H1 (cell line): ENCODE measurements around the gene APC2. TPM values are rescaled to one million over a fixed set of nuclear protein-coding genes. Genes with fewer than 3 reads are reported as not detected.
A peak's percentile ranks its signal among the peaks of the same experiment; 100 is the strongest.

ENCODE experiments used
- CTCF ChIA-PET: fragments of 300-600 bp; sonication (Branson Sonifier 250); formaldehyde crosslinking; loops from one replicate; lab custom pipeline; 2021; ENCODE audit not compliant: partially characterized antibody; lab: Charles Lee
- POLR2A ChIA-PET: fragments of 300-600 bp; sonication (Branson Sonifier 250); formaldehyde crosslinking; loops from one replicate; lab custom pipeline; 2021; ENCODE audit warnings: inconsistent platforms; ENCODE audit not compliant: partially characterized antibody; lab: Charles Lee
- DNase-seq, 2 experiments: peaks; one replicate each; pipeline versions ENCODE4 v3.0.0 to v3.0.0-alpha.2; 2010 to 2022; ENCODE audit warnings: low spot score in 2 of 2, low read depth in 1 of 2, mixed read lengths in 1 of 2
- FAIRE-seq: peaks from 2 replicates; lab custom pipeline; 2011; peaks lifted over from hg19 to GRCh38; lab: Jason Lieb, UNC
- H2AFZ ChIP-seq: 2 replicates; pipeline ENCODE4 v1.8.1; 2012; ENCODE audit warnings: low read length, inconsistent platforms
- H2AK5ac ChIP-seq: 2 replicates; pipeline ENCODE4 v1.6.1; 2013; ENCODE audit warnings: low read depth, low read length
- H2BK120ac ChIP-seq: replicated peaks from 2 replicates; pipeline ENCODE3; 2013; ENCODE audit warnings: low read depth, low read length, inconsistent platforms
- H2BK12ac ChIP-seq: 2 replicates; pipeline ENCODE4 v1.6.1; 2013; ENCODE audit warnings: low read depth, low read length
- H2BK15ac ChIP-seq: 2 replicates; pipeline ENCODE4 v1.6.1; 2013; ENCODE audit warnings: low read length
- H2BK20ac ChIP-seq: 2 replicates; pipeline ENCODE4 v1.6.1; 2013; ENCODE audit warnings: low read length
- H2BK5ac ChIP-seq: 2 replicates; pipeline ENCODE4 v1.6.1; 2013; ENCODE audit warnings: low read depth, low read length
- H3K14ac ChIP-seq: 2 replicates; pipeline ENCODE4 v1.6.1; 2013; ENCODE audit warnings: inconsistent platforms; ENCODE audit not compliant: insufficient read length
- H3K18ac ChIP-seq: 2 replicates; pipeline ENCODE4 v1.6.1; 2013; ENCODE audit warnings: low read length; ENCODE audit errors: extremely low read depth
- H3K23ac ChIP-seq: 2 replicates; pipeline ENCODE4 v1.6.1; 2013; ENCODE audit warnings: inconsistent platforms; ENCODE audit not compliant: insufficient read length
- H3K23me2 ChIP-seq: 2 replicates; pipeline ENCODE4 v1.6.1; 2013; ENCODE audit warnings: low read depth, low read length
- H3K27ac ChIP-seq: 2 replicates; pipeline ENCODE4 v1.6.1; 2011; ENCODE audit warnings: low read depth, low read length, inconsistent platforms
- H3K27me3 ChIP-seq, 4 experiments: replicated peaks in 1 of 4; 1 replicate in 1 of 4; 2 replicates in 3 of 4; pipeline versions ENCODE4 v1.6.1 to v1.8.1; 2011 to 2013; ENCODE audit warnings: low read length in 3 of 4, mild to moderate bottlenecking in 3 of 4, inconsistent platforms in 2 of 4, mixed read lengths in 2 of 4, moderate library complexity in 1 of 4; ENCODE audit not compliant: control insufficient read depth in 3 of 4, insufficient read depth in 3 of 4; ENCODE audit errors: extremely low read depth in 1 of 4
- H3K36me3 ChIP-seq, 4 experiments: 2 replicates each; pipeline versions ENCODE4 v1.6.1 to v1.8.1; 2011 to 2013; ENCODE audit warnings: mild to moderate bottlenecking in 4 of 4, low read length in 3 of 4, moderate library complexity in 2 of 4, control low read depth in 1 of 4, inconsistent platforms in 1 of 4; ENCODE audit not compliant: insufficient read depth in 4 of 4, control insufficient read depth in 2 of 4
- H3K4ac ChIP-seq: replicated peaks from 2 replicates; pipeline ENCODE3; 2013; ENCODE audit warnings: low read length, low read depth, mixed read lengths, inconsistent platforms; ENCODE audit not compliant: insufficient read length
- H3K4me1 ChIP-seq, 4 experiments: replicated peaks in 1 of 4; 1 replicate in 1 of 4; 2 replicates in 3 of 4; pipeline versions ENCODE4 v1.6.1 to v1.8.1; 2011 to 2013; ENCODE audit warnings: low read length in 3 of 4, inconsistent platforms in 2 of 4, mixed read lengths in 1 of 4; ENCODE audit not compliant: insufficient read depth in 4 of 4, control insufficient read depth in 3 of 4
- H3K4me2 ChIP-seq, 2 experiments: 2 replicates each; pipeline versions ENCODE4 v1.6.1 to v1.8.1; 2011 to 2013; ENCODE audit warnings: low read depth in 2 of 2, low read length in 2 of 2, control low read depth in 1 of 2, inconsistent platforms in 1 of 2, mild to moderate bottlenecking in 1 of 2; ENCODE audit not compliant: insufficient read depth in 1 of 2
- H3K4me3 ChIP-seq, 4 experiments: fragments of 200-600, 300-600 bp in 1 of 4; sonication (generic), shearing (Covaris generic), sonication (Bioruptor Twin) in 1 of 4; 2 replicates each; pipeline versions ENCODE4 v1.5.1 to v1.8.1; 2011 to 2016; ENCODE audit warnings: low read length in 4 of 4, low read depth in 3 of 4, control low read depth in 2 of 4, inconsistent platforms in 2 of 4, mild to moderate bottlenecking in 2 of 4, mixed read lengths in 1 of 4, moderate library complexity in 1 of 4; ENCODE audit not compliant: insufficient read depth in 2 of 4; ENCODE audit errors: extremely low read depth in 1 of 4
- H3K56ac ChIP-seq: replicated peaks from 2 replicates; pipeline ENCODE3; 2013; ENCODE audit warnings: low read depth, mild to moderate bottlenecking, mixed read lengths, low read length, inconsistent platforms; ENCODE audit not compliant: insufficient read length
- H3K79me1 ChIP-seq: 2 replicates; pipeline ENCODE4 v1.6.1; 2013; ENCODE audit warnings: low read depth, low read length, control low read depth
- H3K79me2 ChIP-seq, 2 experiments: 2 replicates each; pipeline versions ENCODE4 v1.6.1 to v1.8.1; 2012 to 2013; ENCODE audit warnings: low read length in 2 of 2, mild to moderate bottlenecking in 2 of 2, inconsistent platforms in 1 of 2; ENCODE audit not compliant: insufficient read depth in 2 of 2, control insufficient read depth in 1 of 2
- H3K9ac ChIP-seq, 4 experiments: replicated peaks in 1 of 4; 1 replicate in 1 of 4; 2 replicates in 3 of 4; pipeline versions ENCODE4 v1.6.1 to v1.8.1; 2011 to 2013; ENCODE audit warnings: low read depth in 3 of 4, low read length in 3 of 4, control low read depth in 2 of 4, mild to moderate bottlenecking in 2 of 4, moderate library complexity in 2 of 4, inconsistent platforms in 1 of 4; ENCODE audit errors: extremely low read depth in 1 of 4
- H3K9me3 ChIP-seq, 2 experiments: 2 replicates each; pipeline versions ENCODE4 v1.6.1 to v1.8.1; 2012 to 2013; ENCODE audit warnings: mild to moderate bottlenecking in 2 of 2, moderate library complexity in 2 of 2, control low read depth in 1 of 2, inconsistent platforms in 1 of 2, low read depth in 1 of 2, low read length in 1 of 2, mixed read lengths in 1 of 2; ENCODE audit not compliant: insufficient read depth in 2 of 2
- H4K20me1 ChIP-seq, 2 experiments: replicated peaks in 1 of 2; 2 replicates each; pipeline versions ENCODE3 to v1.8.1; 2011 to 2013; ENCODE audit warnings: inconsistent platforms in 2 of 2, low read length in 2 of 2, mild to moderate bottlenecking in 1 of 2; ENCODE audit not compliant: insufficient read depth in 2 of 2, control insufficient read depth in 1 of 2
- H4K5ac ChIP-seq: 2 replicates; pipeline ENCODE4 v1.6.1; 2013; ENCODE audit warnings: low read length, low read depth, mixed read lengths, inconsistent platforms; ENCODE audit not compliant: insufficient read length
- H4K8ac ChIP-seq: 2 replicates; pipeline ENCODE4 v1.8.0; 2013; ENCODE audit warnings: mild to moderate bottlenecking, moderate library complexity, low read length, inconsistent platforms; ENCODE audit not compliant: insufficient read depth; ENCODE audit errors: extremely low read depth
- H4K91ac ChIP-seq: replicated peaks from 2 replicates; pipeline ENCODE3; 2013; ENCODE audit warnings: low read length, mixed read lengths, inconsistent platforms; ENCODE audit not compliant: insufficient read length
- ASH2L ChIP-seq: fragments of 200-600, 300-600 bp; sonication (generic); IDR thresholded peaks from one replicate; pipeline ENCODE4 v1.7.1; 2017; ENCODE audit warnings: low read length
- BRCA1 ChIP-seq: IDR thresholded peaks from 2 replicates; pipeline ENCODE4 v1.6.1; 2012; ENCODE audit warnings: low read depth, low read length, improper control_type of control experiment
- CTBP2 ChIP-seq: IDR thresholded peaks from 2 replicates; pipeline ENCODE4 v1.7.0; 2011; ENCODE audit warnings: borderline replicate concordance, mild to moderate bottlenecking, moderate library complexity, mixed read lengths, low read length; ENCODE audit not compliant: insufficient read depth, insufficient read length
- E2F6 ChIP-seq: IDR thresholded peaks from 2 replicates; pipeline ENCODE4 v1.6.1; 2012; ENCODE audit warnings: inconsistent platforms
- EP300 ChIP-seq, 2 experiments: IDR thresholded peaks; 1 replicate in 1 of 2; 2 replicates in 1 of 2; pipeline ENCODE4 v1.6.1; 2011 to 2012; ENCODE audit warnings: low read depth in 2 of 2, low read length in 2 of 2, mild to moderate bottlenecking in 2 of 2, borderline replicate concordance in 1 of 2, inconsistent platforms in 1 of 2, moderate library complexity in 1 of 2
- GABPA ChIP-seq: IDR thresholded peaks from 2 replicates; pipeline ENCODE4 v1.6.1; 2011; ENCODE audit warnings: mild to moderate bottlenecking, low read length, moderate library complexity, borderline replicate concordance; ENCODE audit not compliant: insufficient read depth
- HDAC2 ChIP-seq, 2 experiments: fragments of 300-600 bp in 1 of 2; sonication (generic) in 1 of 2; IDR thresholded peaks; 2 replicates each; pipeline ENCODE4 v1.6.1; 2011 to 2012; ENCODE audit warnings: low read depth in 2 of 2, low read length in 2 of 2, mild to moderate bottlenecking in 2 of 2, moderate library complexity in 2 of 2, borderline replicate concordance in 1 of 2, inconsistent platforms in 1 of 2
- POLR2A ChIP-seq, 2 experiments: IDR thresholded peaks; 1 replicate in 1 of 2; 2 replicates in 1 of 2; pipeline ENCODE4 v1.6.1; 2011; ENCODE audit warnings: low read depth in 2 of 2, low read length in 2 of 2, mild to moderate bottlenecking in 2 of 2; ENCODE audit errors: control extremely low read depth in 1 of 2
- RFX5 ChIP-seq: IDR thresholded peaks from 2 replicates; pipeline ENCODE4 v1.6.1; 2011; ENCODE audit warnings: low read depth, low read length, improper control_type of control experiment, borderline replicate concordance
- SAP30 ChIP-seq: fragments of 300-600 bp; sonication (generic); IDR thresholded peaks from 2 replicates; pipeline ENCODE4 v1.7.1; 2012; ENCODE audit warnings: low read length, moderate library complexity, mild to moderate bottlenecking, inconsistent platforms; ENCODE audit not compliant: insufficient read depth, insufficient replicate concordance
- SIN3A ChIP-seq, 2 experiments: IDR thresholded peaks in 1 of 2; conservative IDR thresholded peaks in 1 of 2; 2 replicates each; pipeline ENCODE4 v1.6.1; 2011 to 2012; ENCODE audit warnings: low read length in 2 of 2, improper control_type of control experiment in 1 of 2, low read depth in 1 of 2, mild to moderate bottlenecking in 1 of 2
- SRF ChIP-seq: IDR thresholded peaks from 2 replicates; pipeline ENCODE4 v1.6.1; 2011; ENCODE audit warnings: mild to moderate bottlenecking, low read depth, low read length, moderate library complexity
- WGBS, 2 experiments: shearing (Covaris generic) in 1 of 2; methylation state at CpG; one replicate each; pipeline versions ENCODE4 v1.1.6 to v1.1.7; 2013 to 2015; ENCODE audit warnings: low lambda C conversion rate in 2 of 2, mixed read lengths in 2 of 2, inconsistent platforms in 1 of 2, low coverage in 1 of 2, missing lambda C conversion rate in 1 of 2; ENCODE audit not compliant: insufficient replicate concordance in 2 of 2, insufficient coverage in 1 of 2, insufficient read length in 1 of 2; ENCODE audit errors: extremely low coverage in 1 of 2, missing lambda C conversion rate in 1 of 2; 5-methylcytosine and 5-hydroxymethylcytosine counted together
- polyA plus RNA-seq, 7 experiments: library from polyadenylated mRNA; depleted of rRNA in 3 of 7; stranded (reverse) in 5 of 7; unstranded in 2 of 7; fragments of >200 nt in 5 of 7; fragments of 200-250 nt in 2 of 7; gene quantifications; 1 replicate in 5 of 7; 2 replicates in 1 of 7; 4 replicates in 1 of 7; pipeline versions ENCODE4 v1.2.1 to v1.2.3, GENCODE V29; 2011 to 2013; ENCODE audit warnings: missing spikeins in 2 of 7, mixed read lengths in 2 of 7
- total RNA-seq: library from RNA; stranded (reverse); fragmentation: NEBNext Ultra II Directional; extraction: Animal tissue kit (Norgen Biotek cat#: 25700); gene quantifications from 2 replicates; pipeline ENCODE4 v1.2.1, GENCODE V29; 2021

The APC2 gene
- total and polyA plus RNA-seq, 2 of the 8 experiments (the other 6 are each of a cell fraction or from before 2014, with no cell fraction given): 1.3 to 4.1 TPM

DNA sequence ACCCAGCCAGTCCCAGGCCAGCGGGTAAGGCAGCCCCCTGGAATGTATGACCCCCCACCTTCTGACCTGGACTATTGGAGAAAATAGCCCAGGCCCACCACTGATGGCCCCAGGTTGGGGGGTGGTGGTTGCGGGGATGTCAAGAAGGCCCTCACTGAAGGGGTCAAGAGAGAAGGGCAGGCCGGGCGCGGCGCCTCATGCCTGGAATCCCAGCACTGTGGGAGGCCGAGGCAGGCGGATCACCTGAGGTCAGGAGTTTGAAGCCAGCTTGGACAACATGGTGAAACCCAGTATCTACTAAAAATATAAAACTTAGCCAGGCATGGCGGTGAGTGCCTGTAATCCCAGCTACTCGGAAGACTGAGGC is 64.4 kb downstream of the APC2 start:
- H4K8ac ChIP-seq: no peak overlapping the region
- H2BK15ac ChIP-seq: peak overlapping the region; percentile 29; the same call in 1 of the 2 replicates
- no peaks in the 10 kb centered on the region for H3K9me3 ChIP-seq
- H3K79me1 ChIP-seq: no peaks in the 10 kb centered on the region
- no peak overlapping the region for H3K23ac ChIP-seq
- H2BK20ac ChIP-seq: no peak overlapping the region
- no peak overlapping the region for H4K5ac ChIP-seq
- no peak overlapping the region for H3K9ac ChIP-seq
- H3K4me2 ChIP-seq: no peak overlapping the region
- no peaks in the 10 kb centered on the region; the same call in 1 of the 2 replicates for H3K23me2 ChIP-seq
- peaks cover 0 to 6% of the 10 kb centered on the region in 2 experiments for H4K20me1 ChIP-seq
- no peak overlapping the region for H2AFZ ChIP-seq
- FAIRE-seq: no peak
- no peak overlapping the region for H3K27ac ChIP-seq
- H3K27me3 ChIP-seq: peaks cover 0 to 10% (median 6%) of the 10 kb centered on the region in 4 experiments; a peak in 5 of 7 replicates
- H3K4me3 ChIP-seq: no peak overlapping the region
- H3K56ac ChIP-seq: no peak overlapping the region
- H3K79me2 ChIP-seq: no peaks in the 10 kb centered on the region
- H4K91ac ChIP-seq: no peak overlapping the region
- H2AK5ac ChIP-seq: no peak overlapping the region
- H3K18ac ChIP-seq: no peak overlapping the region
- H3K36me3 ChIP-seq: no peaks in the 10 kb centered on the region
- H3K4me1 ChIP-seq: no peaks in the 10 kb centered on the region; a peak in 1 of 7 replicates
- H3K14ac ChIP-seq: no peak overlapping the region
- no peak overlapping the region for H2BK12ac ChIP-seq
- H3K4ac ChIP-seq: no peak overlapping the region
- POLR2A ChIA-PET: interaction anchor here (0.5 to 1.6 kb wide), 2 partner anchors 28 to 231 kb away, joined by 3 read pairs; no protein-coding TSS in a partner anchor
- H2BK5ac ChIP-seq: no peak overlapping the region
- DNase-seq: no peak
- no peak overlapping the region for H2BK120ac ChIP-seq
- WGBS, 2 experiments: 77% methylated on average over 10 of the region's 10 CpGs; no CpG with 5 or more reads in 1 of the 2 experiments
- CTCF ChIA-PET: interaction anchor here (0.9 to 2.2 kb wide), 5 partner anchors 9 to 40 kb away, joined by 3 to 6 read pairs (median 4); partner anchors contain the start of gene PLK5
- TF ChIP-seq SAP30 (no peak), BRCA1 (no peak), ASH2L (no peak), HDAC2 (IDR thresholded peaks at IDR 0.05; ENCODE audit: borderline replicate concordance in 1 of 2, low read depth in 2 of 2, low read length in 2 of 2) (no peak), SRF (no peak), RFX5 (no peak), CTBP2 (no peak), EP300 (IDR thresholded peaks at IDR 0.05; ENCODE audit: borderline replicate concordance in 1 of 2, low read depth in 2 of 2, low read length in 2 of 2) (no peak), E2F6 (no peak), SIN3A (conservative IDR thresholded peaks at IDR 0.05 in 1 of 2, IDR thresholded peaks at IDR 0.05 in 1 of 2; ENCODE audit: low read depth in 1 of 2, low read length in 2 of 2) (no peak), GABPA (no peak), POLR2A (IDR thresholded peaks at IDR 0.05; ENCODE audit: control extremely low read depth in 1 of 2, low read depth in 2 of 2, low read length in 2 of 2) (no peak)
